WTC11 (cell line): ENCODE results near the gene MAZ. TPM values are rescaled to one million over a fixed set of nuclear protein-coding genes. Genes with fewer than 3 reads are reported as not detected.

Experiments
- ATAC-seq: fragments of 200-7000 bp; cut with Tn5 transposase; 2 replicates; pipeline ENCODE4 v1.10.0; 2021; ENCODE audit warnings: mild to moderate bottlenecking, moderate library complexity
- CTCF ChIA-PET: fragments of 300-600 bp; sonication (Branson Sonifier 250); formaldehyde crosslinking; loops from one replicate; lab custom pipeline; 2021; ENCODE audit warnings: antibody characterized with exemption; lab: Charles Lee
- POLR2A ChIA-PET: fragments of 350-600 bp; sonication (Branson Sonifier 250); formaldehyde crosslinking; loops from one replicate; lab custom pipeline; 2021; ENCODE audit warnings: antibody characterized with exemption; lab: Charles Lee
- DNase-seq: peaks from one replicate; pipeline ENCODE4 v3.0.0; 2021; ENCODE audit warnings: low spot score
- H3K27ac Mint-ChIP-seq: 2 replicates; pipeline ENCODE4 v1.8.0; 2021; ENCODE audit warnings: mixed read lengths
- H3K27me3 Mint-ChIP-seq: 2 replicates; pipeline ENCODE4 v1.8.0; 2021; ENCODE audit warnings: low read depth, mild to moderate bottlenecking, moderate library complexity, mixed read lengths
- H3K36me3 Mint-ChIP-seq: 2 replicates; pipeline ENCODE4 v1.8.0; 2021; ENCODE audit warnings: mixed read lengths
- H3K4me1 Mint-ChIP-seq: 2 replicates; pipeline ENCODE4 v1.8.0; 2022; ENCODE audit warnings: mixed read lengths
- H3K4me3 Mint-ChIP-seq: 2 replicates; pipeline ENCODE4 v1.8.0; 2021; ENCODE audit warnings: mild to moderate bottlenecking, moderate library complexity, mixed read lengths
- H3K9me3 Mint-ChIP-seq: 2 replicates; pipeline ENCODE4 v1.8.0; 2021; ENCODE audit warnings: mixed read lengths
- ATF1 ChIP-seq: sonication (generic); formaldehyde crosslinking; IDR thresholded peaks from 2 replicates; pipeline ENCODE4 v1.8.1; 2023; ENCODE audit warnings: mild to moderate bottlenecking, moderate library complexity, missing genetic modification reagents
- CREB1 ChIP-seq: sonication (generic); formaldehyde crosslinking; IDR thresholded peaks from 2 replicates; pipeline ENCODE4 v1.8.0; 2023; ENCODE audit warnings: mild to moderate bottlenecking, missing genetic modification reagents
- ELF4 ChIP-seq: sonication (generic); formaldehyde crosslinking; IDR thresholded peaks from 2 replicates; pipeline ENCODE4 v1.8.1; 2022; ENCODE audit warnings: low read depth, mild to moderate bottlenecking, moderate library complexity, missing genetic modification reagents
- EMX1 ChIP-seq: fragments of 250-450 bp; sonication (Bioruptor Pico); IDR thresholded peaks from 2 replicates; pipeline ENCODE4 v1.8.0; 2021; ENCODE audit warnings: mild to moderate bottlenecking
- ESRRA ChIP-seq: sonication (generic); formaldehyde crosslinking; IDR thresholded peaks from 2 replicates; pipeline ENCODE4 v1.8.1; 2022; ENCODE audit warnings: mild to moderate bottlenecking, missing genetic modification reagents, borderline replicate concordance
- GTF2I ChIP-seq: fragments of 250-450 bp; sonication (Bioruptor Pico); conservative IDR thresholded peaks from 2 replicates; pipeline ENCODE4 v1.4.0; 2021; ENCODE audit warnings: mild to moderate bottlenecking
- JAZF1 ChIP-seq: fragments of 250-450 bp; sonication (Bioruptor Pico); IDR thresholded peaks from 2 replicates; pipeline ENCODE4 v1.9.0; 2021; ENCODE audit warnings: moderate library complexity, mild to moderate bottlenecking, inconsistent platforms
- NFATC4 ChIP-seq: fragments of 250-450 bp; sonication (Bioruptor Pico); IDR thresholded peaks from 2 replicates; pipeline ENCODE4 v1.9.0; 2021; ENCODE audit warnings: mild to moderate bottlenecking
- NR3C1 ChIP-seq: sonication (generic); formaldehyde crosslinking; conservative IDR thresholded peaks from 2 replicates; pipeline ENCODE4 v1.8.1; 2023; ENCODE audit warnings: low read depth, mild to moderate bottlenecking, missing genetic modification reagents
- OVOL2 ChIP-seq: fragments of 250-450 bp; sonication (Bioruptor Pico); IDR thresholded peaks from 2 replicates; pipeline ENCODE4 v1.9.0; 2021; ENCODE audit warnings: mild to moderate bottlenecking, borderline replicate concordance
- PRRX2 ChIP-seq: fragments of 250-450 bp; sonication (Bioruptor Pico); IDR thresholded peaks from 2 replicates; pipeline ENCODE4 v1.8.0; 2021; ENCODE audit warnings: mild to moderate bottlenecking
- RELA ChIP-seq: sonication (generic); formaldehyde crosslinking; IDR thresholded peaks from 2 replicates; pipeline ENCODE4 v1.8.1; 2022; ENCODE audit warnings: missing genetic modification reagents, mild to moderate bottlenecking, borderline replicate concordance
- SMAD3 ChIP-seq: sonication (generic); formaldehyde crosslinking; IDR thresholded peaks from 2 replicates; pipeline ENCODE4 v1.8.0; 2022; ENCODE audit warnings: missing genetic modification reagents, mild to moderate bottlenecking, borderline replicate concordance
- SMAD4 ChIP-seq: sonication (generic); formaldehyde crosslinking; IDR thresholded peaks from 2 replicates; pipeline ENCODE4 v1.8.0; 2022; ENCODE audit warnings: mild to moderate bottlenecking, missing genetic modification reagents
- SOX15 ChIP-seq: fragments of 250-450 bp; sonication (Bioruptor Pico); IDR thresholded peaks from 2 replicates; pipeline ENCODE4 v1.9.0; 2021; ENCODE audit warnings: mild to moderate bottlenecking
- ZNF138 ChIP-seq: sonication (generic); formaldehyde crosslinking; conservative IDR thresholded peaks from 2 replicates; pipeline ENCODE4 v1.8.1; 2022; ENCODE audit warnings: mild to moderate bottlenecking, moderate library complexity, missing genetic modification reagents
- ZNF219 ChIP-seq: sonication (generic); formaldehyde crosslinking; IDR thresholded peaks from 2 replicates; pipeline ENCODE4 v1.8.0; 2023; ENCODE audit warnings: missing genetic modification reagents, mild to moderate bottlenecking, borderline replicate concordance
- ZNF263 ChIP-seq: sonication (generic); formaldehyde crosslinking; IDR thresholded peaks from 2 replicates; pipeline ENCODE4 v1.8.1; 2022; ENCODE audit warnings: low read depth, mild to moderate bottlenecking, moderate library complexity, missing genetic modification reagents
- ZNF416 ChIP-seq: fragments of 250-450 bp; sonication (Bioruptor Pico); IDR thresholded peaks from 2 replicates; pipeline ENCODE4 v1.9.0; 2021; ENCODE audit warnings: mild to moderate bottlenecking, inconsistent platforms
- ZNF423 ChIP-seq: fragments of 250-450 bp; sonication (Bioruptor Pico); IDR thresholded peaks from 2 replicates; pipeline ENCODE4 v2.1.2; 2022; ENCODE audit warnings: mild to moderate bottlenecking, moderate library complexity
- ZNF671 ChIP-seq: fragments of 250-450 bp; sonication (Bioruptor Pico); IDR thresholded peaks from 2 replicates; pipeline ENCODE4 v1.8.0; 2021; ENCODE audit warnings: mild to moderate bottlenecking
- total RNA-seq: library from RNA; stranded (reverse); gene quantifications from 3 replicates; pipeline ENCODE4 v1.2.3, GENCODE V29; 2021
- TF ChIP-seq, protein P1 (sequence below): sonication (generic); formaldehyde crosslinking; IDR thresholded peaks from 2 replicates; pipeline ENCODE4 v1.8.1; 2023; ENCODE audit warnings: mild to moderate bottlenecking, missing genetic modification reagents
- TF ChIP-seq, protein P2 (sequence below): fragments of 250-450 bp; sonication (Bioruptor Pico); IDR thresholded peaks from 2 replicates; pipeline ENCODE4 v1.9.0; 2021; ENCODE audit warnings: moderate library complexity, mild to moderate bottlenecking, inconsistent platforms, borderline replicate concordance
- TF ChIP-seq, protein P3 (sequence below): fragments of 250-450 bp; sonication (Bioruptor Pico); conservative IDR thresholded peaks from 2 replicates; pipeline ENCODE4 v1.9.0; 2021; ENCODE audit warnings: mild to moderate bottlenecking
- TF ChIP-seq, protein P4 (sequence below): sonication (generic); formaldehyde crosslinking; IDR thresholded peaks from 2 replicates; pipeline ENCODE4 v1.8.1; 2022; ENCODE audit warnings: low read depth, mild to moderate bottlenecking, moderate library complexity, missing genetic modification reagents, borderline replicate concordance
- TF ChIP-seq, protein P5 (sequence below): sonication (generic); formaldehyde crosslinking; IDR thresholded peaks from 2 replicates; pipeline ENCODE4 v1.8.1; 2023; ENCODE audit warnings: mild to moderate bottlenecking, missing genetic modification reagents
- TF ChIP-seq, protein P6 (sequence below): sonication (generic); formaldehyde crosslinking; IDR thresholded peaks from 2 replicates; pipeline ENCODE4 v1.8.1; 2023; ENCODE audit warnings: mild to moderate bottlenecking, missing genetic modification reagents, moderate library complexity

Gene MAZ
- total RNA-seq, 1 experiment from 2014 or later: 405 TPM

DNA sequence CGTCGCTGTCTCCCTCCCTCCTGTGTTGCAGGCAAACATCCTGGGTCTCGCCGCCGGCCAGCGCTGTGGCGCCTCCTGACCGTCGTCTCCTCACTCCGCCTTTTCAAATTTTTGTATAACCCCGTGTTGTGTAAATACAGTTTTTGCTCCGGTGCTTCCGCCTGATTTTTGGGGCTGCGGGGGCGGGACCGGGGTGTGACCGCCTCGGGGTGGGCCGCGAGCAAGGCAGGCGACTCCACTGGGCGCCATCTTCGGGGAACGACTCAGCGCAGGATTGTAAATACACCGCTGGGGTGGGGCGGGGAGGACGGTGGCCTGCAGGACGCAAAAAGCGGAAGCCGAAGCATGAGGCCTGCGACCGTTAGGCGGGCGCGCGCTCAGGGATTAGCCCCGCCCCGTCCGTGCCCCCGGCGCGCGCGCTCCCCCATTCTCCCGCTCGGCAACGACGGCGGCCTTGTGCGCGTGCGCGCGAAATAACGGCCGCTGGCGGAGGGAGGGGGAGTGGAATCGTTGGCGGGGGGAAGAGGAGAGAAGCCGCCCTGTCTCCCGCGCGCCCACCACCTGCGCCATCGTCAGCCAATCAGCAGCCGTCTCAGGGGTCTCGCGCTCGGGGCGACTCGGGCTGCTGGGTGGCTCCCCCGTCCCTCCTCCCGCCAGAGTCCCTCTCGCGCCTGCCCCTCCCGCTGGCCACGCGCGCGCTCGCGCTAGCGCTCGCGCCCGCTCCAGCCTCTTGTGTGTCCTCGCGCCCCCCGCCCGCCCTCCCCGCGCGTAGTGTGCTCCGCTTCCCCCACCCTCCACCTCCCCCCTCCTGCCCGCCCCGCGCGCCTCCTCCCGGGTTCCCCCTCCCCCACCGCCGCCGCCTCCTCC, 864 bp upstream of the MAZ start:
- ChIA-PET CTCF (interaction anchor here (0.5 to 3.2 kb wide), 11 partner anchors 10 to 217 kb away, joined by 3 to 33 read pairs (median 5); partner anchors contain the start of gene PAGR1), POLR2A (interaction anchor here (0.6 to 1.7 kb wide), 5 partner anchors 10 to 199 kb away, joined by 3 to 10 read pairs (median 6); partner anchors contain the start of genes KIF22 and PAGR1)
- Mint-ChIP-seq H3K36me3 (peaks cover 31% of the 10 kb centered on the region), H3K9me3 (no peaks in the 10 kb centered on the region), H3K27ac (peak overlapping the region; percentile 100), H3K4me1 (peaks cover 43% of the 10 kb centered on the region), H3K4me3 (peak overlapping the region; percentile 99), H3K27me3 (no peaks in the 10 kb centered on the region)
- DNase-seq (peak; percentile 97), ATAC-seq (peak; percentile 78)
- peak; percentile 89; the same call in 1 of the 2 replicates for TF ChIP-seq ZNF671 (CRISPR knock-in tag)
- TF ChIP-seq RELA: no peak; the same call in 1 of the 2 replicates
- TF ChIP-seq, protein P1, sequence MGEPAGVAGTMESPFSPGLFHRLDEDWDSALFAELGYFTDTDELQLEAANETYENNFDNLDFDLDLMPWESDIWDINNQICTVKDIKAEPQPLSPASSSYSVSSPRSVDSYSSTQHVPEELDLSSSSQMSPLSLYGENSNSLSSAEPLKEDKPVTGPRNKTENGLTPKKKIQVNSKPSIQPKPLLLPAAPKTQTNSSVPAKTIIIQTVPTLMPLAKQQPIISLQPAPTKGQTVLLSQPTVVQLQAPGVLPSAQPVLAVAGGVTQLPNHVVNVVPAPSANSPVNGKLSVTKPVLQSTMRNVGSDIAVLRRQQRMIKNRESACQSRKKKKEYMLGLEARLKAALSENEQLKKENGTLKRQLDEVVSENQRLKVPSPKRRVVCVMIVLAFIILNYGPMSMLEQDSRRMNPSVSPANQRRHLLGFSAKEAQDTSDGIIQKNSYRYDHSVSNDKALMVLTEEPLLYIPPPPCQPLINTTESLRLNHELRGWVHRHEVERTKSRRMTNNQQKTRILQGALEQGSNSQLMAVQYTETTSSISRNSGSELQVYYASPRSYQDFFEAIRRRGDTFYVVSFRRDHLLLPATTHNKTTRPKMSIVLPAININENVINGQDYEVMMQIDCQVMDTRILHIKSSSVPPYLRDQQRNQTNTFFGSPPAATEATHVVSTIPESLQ (CRISPR knock-in tag): no peak
- TF ChIP-seq GTF2I (CRISPR knock-in tag): no peak
- TF ChIP-seq, protein P2, sequence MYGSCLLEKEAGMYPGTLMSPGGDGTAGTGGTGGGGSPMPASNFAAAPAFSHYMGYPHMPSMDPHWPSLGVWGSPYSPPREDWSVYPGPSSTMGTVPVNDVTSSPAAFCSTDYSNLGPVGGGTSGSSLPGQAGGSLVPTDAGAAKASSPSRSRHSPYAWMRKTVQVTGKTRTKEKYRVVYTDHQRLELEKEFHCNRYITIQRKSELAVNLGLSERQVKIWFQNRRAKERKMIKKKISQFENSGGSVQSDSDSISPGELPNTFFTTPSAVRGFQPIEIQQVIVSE (CRISPR knock-in tag): no peak
- TF ChIP-seq ZNF263 (CRISPR knock-in tag): peak; percentile 60; the same call in 1 of the 2 replicates
- peak; percentile 36; the same call in 1 of the 2 replicates for TF ChIP-seq SMAD3 (CRISPR knock-in tag)
- TF ChIP-seq, protein P3, sequence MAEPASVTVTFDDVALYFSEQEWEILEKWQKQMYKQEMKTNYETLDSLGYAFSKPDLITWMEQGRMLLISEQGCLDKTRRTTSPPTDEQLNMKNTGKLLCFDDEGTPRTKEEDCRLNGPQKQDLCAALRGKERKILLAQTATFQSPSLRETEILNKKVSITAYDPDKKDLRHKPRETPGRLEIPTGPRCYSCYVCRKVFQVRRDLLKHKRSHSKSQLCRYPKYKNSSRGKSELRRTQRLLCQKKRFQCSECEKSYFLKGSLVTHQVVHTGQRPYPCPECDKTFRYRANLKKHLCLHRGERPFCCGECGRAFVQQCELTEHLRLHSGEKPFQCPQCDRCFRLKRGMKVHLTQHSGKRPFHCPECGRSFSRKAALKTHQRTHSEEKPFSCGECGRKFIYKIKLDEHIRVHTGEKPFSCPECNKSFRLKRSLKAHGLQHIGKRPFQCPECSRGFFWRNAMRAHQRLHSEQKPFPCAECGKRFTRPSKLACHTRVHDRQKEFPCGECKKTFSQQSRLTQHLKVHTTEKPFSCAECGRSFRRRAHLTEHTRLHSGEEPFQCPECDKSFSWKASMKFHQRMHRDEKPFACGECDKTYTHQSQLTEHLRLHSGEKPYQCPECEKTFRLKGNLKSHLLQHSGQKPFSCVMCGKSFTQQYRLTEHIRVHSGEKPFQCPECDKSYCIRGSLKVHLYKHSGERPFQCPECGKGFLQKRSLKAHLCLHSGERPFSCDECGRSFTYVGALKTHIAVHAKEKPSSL (CRISPR knock-in tag): 0 out of 2 replicates have a peak, but pooled peaks have one; percentile 12
- TF ChIP-seq ZNF416 (CRISPR knock-in tag): peak; percentile 88; the same call in 1 of the 2 replicates
- TF ChIP-seq ZNF423 (CRISPR knock-in tag): no peak
- no peak for TF ChIP-seq NR3C1 (CRISPR knock-in tag)
- peak; percentile 78 for TF ChIP-seq ESRRA (CRISPR knock-in tag)
- TF ChIP-seq ELF4 (CRISPR knock-in tag): no peak
- TF ChIP-seq ZNF138: no peak
- peak; percentile 57; the same call in 1 of the 2 replicates for TF ChIP-seq CREB1 (CRISPR knock-in tag)
- peak; percentile 90 for TF ChIP-seq NFATC4
- TF ChIP-seq, protein P4, sequence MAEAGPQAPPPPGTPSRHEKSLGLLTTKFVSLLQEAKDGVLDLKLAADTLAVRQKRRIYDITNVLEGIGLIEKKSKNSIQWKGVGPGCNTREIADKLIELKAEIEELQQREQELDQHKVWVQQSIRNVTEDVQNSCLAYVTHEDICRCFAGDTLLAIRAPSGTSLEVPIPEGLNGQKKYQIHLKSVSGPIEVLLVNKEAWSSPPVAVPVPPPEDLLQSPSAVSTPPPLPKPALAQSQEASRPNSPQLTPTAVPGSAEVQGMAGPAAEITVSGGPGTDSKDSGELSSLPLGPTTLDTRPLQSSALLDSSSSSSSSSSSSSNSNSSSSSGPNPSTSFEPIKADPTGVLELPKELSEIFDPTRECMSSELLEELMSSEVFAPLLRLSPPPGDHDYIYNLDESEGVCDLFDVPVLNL: peak; percentile 84
- no peak for TF ChIP-seq JAZF1
- peak; percentile 88; the same call in 1 of the 2 replicates for TF ChIP-seq PRRX2 (CRISPR knock-in tag)
- TF ChIP-seq, protein P5, sequence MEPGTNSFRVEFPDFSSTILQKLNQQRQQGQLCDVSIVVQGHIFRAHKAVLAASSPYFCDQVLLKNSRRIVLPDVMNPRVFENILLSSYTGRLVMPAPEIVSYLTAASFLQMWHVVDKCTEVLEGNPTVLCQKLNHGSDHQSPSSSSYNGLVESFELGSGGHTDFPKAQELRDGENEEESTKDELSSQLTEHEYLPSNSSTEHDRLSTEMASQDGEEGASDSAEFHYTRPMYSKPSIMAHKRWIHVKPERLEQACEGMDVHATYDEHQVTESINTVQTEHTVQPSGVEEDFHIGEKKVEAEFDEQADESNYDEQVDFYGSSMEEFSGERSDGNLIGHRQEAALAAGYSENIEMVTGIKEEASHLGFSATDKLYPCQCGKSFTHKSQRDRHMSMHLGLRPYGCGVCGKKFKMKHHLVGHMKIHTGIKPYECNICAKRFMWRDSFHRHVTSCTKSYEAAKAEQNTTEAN (CRISPR knock-in tag): peak; percentile 91
- no peak for TF ChIP-seq ZNF219
- TF ChIP-seq EMX1: peak; percentile 93
- TF ChIP-seq SMAD4 (CRISPR knock-in tag): no peak
- TF ChIP-seq, protein P6, sequence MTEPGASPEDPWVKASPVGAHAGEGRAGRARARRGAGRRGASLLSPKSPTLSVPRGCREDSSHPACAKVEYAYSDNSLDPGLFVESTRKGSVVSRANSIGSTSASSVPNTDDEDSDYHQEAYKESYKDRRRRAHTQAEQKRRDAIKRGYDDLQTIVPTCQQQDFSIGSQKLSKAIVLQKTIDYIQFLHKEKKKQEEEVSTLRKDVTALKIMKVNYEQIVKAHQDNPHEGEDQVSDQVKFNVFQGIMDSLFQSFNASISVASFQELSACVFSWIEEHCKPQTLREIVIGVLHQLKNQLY: no peak
- TF ChIP-seq ATF1 (CRISPR knock-in tag): no peak
- no peak for TF ChIP-seq OVOL2 (CRISPR knock-in tag)
- no peak for TF ChIP-seq SOX15 (CRISPR knock-in tag)
